NCI-H1417 (cell line): ENCODE results near the gene ZBTB40.
A peak's percentile ranks its signal among the peaks of the same experiment; 100 is the strongest.

Experiments
- DNase-seq, 3 experiments: peaks; one replicate each; lab custom pipeline; 2025; lab: John Stamatoyannopoulos, UW

The ZBTB40 gene

DNA sequence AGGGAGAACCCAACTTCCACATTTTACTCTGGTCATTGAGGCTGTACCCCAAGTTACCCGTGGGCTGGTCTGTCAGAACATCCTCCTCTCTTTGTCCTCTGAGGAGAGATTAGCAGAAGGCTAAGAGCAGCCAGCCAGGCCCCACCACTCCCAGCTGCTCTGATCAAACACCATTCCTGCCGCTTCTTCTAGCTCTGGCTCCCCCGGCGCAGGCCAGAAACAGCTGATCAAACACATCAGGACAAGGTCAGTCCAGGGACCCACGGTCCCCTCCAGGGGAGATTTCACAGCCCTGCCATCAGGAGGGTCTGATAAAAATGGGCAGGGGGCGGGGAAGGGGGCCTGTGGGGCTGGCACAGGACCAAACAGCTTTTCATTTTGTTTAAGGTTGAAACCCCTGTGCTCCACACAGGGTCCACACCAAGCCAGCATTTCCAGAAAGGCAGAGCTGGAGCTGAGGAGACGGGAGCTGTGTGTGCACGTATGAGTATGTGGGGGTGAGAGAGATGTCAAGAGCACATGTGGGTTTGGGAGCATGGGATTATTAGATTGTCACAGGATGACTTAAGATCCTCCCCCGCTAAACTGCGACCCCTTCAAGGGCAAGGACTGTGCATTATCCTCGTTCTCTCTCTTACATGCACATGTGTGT lies 81.7 kb downstream of the ZBTB40 start:
- peak in 2 of 3 experiments; percentile 48 to 78 for DNase-seq

DNA sequence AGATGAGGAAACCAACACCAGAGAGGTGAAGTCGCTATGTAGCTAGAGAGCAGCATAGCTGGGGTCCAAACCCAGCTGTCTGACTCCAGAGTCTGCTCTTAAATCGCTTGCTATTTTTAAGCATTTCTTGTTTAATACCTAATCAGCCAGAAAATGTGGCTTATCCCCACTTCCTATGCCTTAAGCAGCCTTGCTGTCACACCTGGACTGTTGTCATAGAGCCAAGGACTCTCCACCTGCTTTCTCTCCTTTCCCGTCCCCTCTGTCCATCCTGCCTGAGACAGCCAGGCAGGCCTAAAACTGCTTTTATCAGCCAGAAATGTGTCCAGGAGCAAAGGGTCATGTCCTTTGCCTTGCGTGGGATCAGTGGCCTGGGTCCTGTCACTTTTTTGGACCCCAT lies 83.3 kb downstream of the ZBTB40 start:
- no peak for DNase-seq

DNA sequence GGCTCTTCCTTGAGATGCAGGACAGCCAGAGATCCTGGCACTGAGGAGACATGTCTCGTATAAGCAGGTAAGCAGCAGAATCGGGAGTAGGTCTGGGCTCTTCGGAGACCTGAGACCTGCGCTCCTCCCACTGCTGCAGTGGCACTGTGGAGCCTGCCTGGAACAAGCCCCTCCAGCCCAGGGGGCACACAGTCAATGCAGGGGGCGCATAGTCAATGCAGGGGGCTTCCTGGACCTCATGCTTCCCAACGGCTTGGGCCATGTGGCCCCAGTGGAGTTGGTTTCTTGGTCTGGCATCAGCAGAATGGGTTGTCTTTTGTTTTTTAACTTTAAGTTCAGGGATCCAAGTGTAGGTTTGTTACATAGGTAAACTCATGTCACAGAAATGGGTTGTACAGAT lies 83.7 kb downstream of the ZBTB40 start:
- DNase-seq, result no peak

DNA sequence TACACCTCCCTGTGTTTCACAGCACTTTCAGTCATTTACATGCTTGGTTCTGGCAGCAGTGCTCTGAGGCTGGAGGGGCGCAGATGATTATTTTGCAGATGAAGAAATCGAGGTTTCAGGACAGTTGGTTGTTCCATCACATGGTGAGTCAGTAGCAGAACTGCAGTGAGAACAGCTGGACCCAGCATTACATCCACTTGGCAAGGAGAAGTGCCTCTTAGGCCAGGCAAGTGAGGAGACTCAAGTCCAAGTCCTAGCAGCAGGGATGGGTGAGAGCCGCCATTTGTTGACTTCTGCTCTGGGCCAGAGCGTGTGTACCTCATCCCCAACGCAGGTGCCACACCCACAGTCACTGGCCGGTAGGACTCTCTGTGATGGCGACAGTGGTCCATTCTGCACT lies 84.9 kb downstream of the ZBTB40 start:
- DNase-seq, result no peak

DNA sequence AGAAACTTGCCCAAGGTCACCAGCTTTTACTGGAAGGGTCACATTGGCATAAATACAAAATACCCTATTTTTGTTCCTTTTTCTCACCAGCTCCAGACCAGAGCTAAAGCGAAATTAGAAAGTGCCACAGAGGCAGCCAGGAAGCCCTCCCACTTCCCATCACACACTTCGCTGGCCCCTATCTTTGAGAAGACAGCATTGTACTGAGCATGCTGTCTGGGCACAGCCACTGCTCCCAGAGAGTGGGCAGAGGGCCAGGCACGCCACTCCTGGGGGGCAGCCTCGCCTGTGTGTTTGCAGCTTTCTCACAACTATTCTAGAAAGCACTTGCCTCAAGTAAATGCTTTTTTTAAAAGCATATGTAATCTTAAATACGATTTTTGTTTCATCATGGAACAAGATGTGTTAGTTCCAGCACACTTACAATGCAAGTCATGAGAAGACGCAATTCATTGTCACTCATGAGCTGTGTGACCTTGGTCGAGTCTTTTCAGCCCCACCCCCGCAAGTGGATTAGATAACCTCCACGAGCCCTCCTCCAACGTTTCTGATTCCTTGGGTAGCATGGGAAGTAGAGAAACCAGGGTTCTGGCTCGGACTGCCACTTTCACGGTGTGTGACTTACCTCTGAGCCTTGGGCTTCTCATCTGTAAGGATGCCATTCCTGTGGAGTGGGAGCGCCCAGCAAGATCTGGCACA lies 85.9 kb downstream of the ZBTB40 start:
- no peak for DNase-seq

DNA sequence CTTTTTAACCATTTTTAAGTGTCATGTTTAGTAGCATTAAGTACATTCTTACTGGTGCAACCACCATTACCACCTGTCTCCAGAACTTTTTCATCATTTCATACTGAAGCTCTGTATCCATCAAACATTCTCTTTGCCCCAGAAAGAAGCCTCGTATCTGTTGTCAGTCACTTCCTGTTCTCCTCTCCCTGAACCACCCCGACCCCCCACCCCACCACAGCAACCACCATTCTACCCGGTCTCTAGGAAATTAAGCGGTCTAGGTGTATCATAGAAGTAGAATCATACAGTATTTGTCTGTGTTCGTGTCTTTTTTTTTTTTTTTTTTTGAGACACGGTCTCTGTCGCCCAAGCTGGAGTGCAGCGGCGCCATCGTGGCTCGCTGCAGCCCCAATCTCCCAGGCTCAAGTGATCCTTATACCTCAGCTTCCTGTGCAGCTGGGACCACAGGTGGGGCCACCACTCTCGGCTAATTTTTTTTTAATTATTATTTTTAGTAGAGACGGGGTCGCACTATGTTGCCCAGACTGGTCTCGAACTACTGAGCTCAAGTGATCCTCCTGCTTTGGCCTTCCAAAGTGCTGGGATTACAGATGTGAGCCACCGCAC lies 88.0 kb downstream of the ZBTB40 start:
- peak in 1 of 3 experiments; percentile 11 for DNase-seq

DNA sequence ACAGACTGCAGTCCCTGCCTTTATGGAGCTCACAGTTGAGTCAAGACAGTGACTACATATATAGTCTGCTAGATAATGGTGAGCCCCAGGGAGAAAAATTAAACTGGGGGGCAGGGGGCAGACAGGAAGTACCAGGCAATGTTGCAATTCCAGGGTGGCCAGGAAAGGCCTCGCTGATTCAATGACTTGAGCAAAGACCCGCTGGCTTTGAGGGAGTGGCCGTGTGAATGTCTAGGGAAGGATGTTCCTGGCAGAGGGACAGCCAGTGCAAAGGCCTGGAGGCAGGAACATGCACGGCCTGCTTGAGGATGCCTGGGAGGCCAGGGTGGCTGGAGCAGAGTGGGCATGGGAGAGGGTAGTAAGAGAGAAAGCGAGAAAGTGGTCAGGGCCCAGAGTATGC lies 88.7 kb downstream of the ZBTB40 start:
- DNase-seq, result no peak

DNA sequence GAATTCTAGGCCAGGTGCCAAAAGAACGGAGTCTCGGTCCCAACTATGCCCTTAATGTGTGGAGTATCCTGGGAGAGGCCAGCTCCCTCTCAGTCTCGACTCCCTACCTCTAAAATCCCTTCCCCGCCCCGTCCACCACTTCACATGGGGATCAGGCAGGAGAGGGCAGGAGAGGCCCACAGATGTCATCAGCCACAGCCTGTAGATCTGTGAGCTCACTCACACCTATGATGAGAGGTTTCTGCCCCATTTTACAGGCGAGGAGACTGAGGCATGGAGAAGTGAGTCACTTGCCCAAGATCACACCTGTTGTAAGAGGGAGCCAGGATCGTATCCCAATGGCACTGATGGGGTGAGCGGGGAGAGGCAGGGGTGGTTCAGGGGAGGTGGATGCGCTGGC lies 91.2 kb downstream of the ZBTB40 start:
- peak in 2 of 3 experiments; percentile 5 to 8 for DNase-seq

DNA sequence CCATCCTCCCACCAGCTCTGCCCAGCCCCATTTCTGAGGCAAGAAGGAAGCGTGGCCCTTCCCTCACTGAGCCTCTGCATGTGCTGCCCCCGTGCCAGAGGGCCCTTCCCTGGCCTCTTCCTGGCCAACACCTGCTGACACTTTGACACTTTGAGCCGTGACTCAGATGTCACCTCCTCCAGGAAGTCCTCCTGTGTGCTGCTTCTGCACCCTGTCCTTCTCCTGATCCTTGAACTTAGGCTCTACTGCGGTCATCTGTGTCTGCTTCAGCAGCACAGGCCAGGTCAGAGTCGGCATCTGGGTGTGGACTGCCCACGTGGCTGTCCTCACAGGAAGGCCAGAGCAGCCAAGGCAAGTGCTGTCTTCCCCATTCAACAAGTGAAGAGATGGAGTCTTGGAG lies 92.0 kb downstream of the ZBTB40 start:
- DNase-seq, result no peak

DNA sequence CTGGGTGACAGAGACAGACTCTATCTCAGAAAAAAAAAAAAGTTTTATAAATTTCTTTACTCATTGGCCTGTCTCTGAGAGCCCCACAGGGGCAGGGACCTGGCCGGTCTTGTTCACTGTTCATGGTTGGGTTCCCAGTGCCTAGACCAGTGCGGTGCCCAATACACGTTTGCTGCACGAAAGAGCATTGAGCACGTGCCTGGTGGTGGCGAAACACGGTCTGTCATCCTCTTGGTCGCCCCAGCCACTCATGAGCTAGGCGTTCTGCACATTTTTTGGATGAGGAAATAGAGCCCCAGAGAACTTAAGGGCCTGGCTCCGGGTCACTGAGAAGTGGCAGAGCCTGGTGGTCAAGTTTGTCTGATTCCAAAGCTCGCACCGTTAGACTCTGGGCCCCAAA lies 93.0 kb downstream of the ZBTB40 start:
- no peak for DNase-seq

DNA sequence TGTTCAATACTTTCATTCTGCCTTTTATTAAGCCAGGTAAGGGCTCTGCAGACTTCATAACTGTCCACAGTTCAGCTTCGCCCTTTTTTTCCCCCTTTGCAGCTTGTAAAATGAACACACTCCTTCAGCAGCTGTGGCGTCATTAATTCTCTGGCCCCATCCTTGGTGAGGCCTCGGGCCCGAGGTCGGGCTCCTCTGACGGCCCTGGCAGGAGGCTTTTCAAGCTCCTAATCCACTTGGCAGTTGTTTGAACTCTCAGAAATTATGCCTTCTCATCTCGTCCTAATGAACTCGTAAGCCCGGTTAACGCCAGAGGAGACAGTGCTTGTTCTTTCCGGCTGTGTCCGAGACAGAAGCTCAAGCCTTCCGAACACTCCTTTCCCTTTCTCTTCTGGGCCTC lies 93.5 kb downstream of the ZBTB40 start:
- no peak for DNase-seq

DNA sequence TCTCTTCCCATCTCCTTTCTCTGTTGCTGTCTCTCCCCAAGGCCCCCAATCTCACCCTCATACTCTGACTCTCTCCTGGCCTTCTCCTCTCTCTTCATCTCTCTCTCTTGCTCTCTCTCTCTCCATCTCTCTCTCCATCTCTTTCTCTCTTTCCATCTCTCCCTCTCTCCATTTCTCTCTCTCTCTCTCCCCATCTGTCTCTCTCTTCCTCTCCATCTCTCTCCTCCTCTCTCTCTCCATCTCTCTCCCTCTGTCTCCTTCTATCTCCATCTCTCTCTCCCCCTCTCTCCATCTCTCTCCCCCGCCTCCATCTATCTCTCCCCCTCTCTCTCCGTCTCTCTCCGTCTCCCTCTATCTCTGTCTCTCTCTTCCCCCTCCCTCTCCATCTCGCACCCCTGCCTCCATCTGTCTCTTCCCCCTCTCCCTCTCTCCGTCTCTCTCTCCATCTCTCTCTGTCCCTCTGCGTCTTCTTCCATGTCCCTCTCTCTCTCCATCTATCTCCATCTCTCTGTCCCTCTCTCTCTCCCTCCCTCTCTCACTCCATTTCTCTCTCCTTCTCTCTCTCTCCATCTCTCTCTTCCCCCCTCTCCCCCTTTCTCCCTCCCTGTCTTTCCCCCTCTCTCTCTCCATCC lies 95.7 kb downstream of the ZBTB40 start:
- DNase-seq, result no peak

DNA sequence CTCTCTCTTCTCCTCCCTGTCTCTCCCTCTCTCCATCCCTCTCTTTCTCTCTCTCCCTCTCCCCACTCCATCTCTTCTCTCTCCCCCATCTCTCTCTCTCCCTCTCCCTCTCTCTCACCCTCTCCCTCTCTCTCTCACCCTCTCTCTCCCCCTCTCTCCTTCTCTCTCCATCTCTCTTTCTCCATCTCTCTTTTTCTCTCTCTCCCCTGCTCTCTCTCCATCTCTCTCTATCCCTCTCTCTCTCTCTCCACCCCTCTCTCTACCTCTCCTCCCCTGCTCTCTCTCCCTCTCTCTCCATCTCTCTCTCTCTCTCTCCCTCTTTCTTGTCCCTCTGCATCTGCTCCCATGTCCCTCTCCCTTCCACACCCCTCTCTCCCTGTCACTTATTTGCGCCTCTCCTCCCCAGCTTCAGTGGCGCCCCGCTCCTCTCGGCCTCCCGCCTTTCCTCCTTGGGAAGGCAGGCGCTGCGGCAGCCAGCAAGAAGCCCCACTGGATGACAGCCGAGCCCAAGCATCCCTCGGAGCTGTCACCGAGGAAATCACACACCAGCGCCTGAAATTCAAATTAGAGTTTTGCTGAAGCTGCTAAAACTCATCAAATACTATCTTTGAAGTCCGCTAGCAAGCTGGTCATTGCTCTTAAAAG lies 96.3 kb downstream of the ZBTB40 start:
- DNase-seq, result peak in 1 of 3 experiments; percentile 19

DNA sequence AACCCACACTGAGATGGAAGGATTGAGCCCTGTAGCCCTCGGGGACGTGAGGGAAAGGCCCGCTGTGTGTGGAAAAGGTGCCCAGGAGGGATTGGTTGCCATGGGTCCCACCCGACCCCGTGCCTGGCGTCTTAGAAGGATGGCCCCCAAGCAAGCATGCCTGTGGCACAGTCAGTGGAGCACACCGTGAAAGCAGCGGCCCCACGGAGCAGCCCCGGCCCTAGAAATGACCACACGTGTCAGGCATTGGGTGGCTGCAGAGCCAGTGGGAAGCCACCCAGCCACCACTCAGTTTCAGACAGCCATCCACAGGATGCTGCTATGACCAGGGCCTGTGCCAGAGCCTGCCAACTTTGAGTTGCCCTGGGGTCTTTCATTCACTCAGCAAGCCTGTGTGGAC lies 98.4 kb downstream of the ZBTB40 start:
- no peak for DNase-seq

DNA sequence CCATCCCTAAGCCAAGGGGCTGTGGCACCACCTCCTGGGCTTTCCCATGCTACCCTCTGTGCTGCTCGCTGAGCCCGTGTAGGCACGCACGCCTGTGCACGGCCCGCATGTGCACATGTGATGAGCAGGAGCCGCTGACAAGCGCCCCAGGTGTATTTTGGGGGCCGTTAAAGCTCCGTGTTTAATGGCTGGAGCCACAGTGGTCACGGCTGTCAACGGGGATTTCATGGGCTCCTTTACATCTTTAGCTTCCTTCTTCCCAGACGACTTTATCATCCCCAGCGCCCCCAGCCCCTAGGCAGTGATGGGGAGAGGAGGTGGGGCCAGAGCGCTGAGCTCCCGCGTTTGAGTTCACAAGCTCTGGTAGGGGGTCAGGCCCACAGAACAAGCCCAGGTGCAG lies 99.9 kb downstream of the ZBTB40 start:
- DNase-seq, result no peak

DNA sequence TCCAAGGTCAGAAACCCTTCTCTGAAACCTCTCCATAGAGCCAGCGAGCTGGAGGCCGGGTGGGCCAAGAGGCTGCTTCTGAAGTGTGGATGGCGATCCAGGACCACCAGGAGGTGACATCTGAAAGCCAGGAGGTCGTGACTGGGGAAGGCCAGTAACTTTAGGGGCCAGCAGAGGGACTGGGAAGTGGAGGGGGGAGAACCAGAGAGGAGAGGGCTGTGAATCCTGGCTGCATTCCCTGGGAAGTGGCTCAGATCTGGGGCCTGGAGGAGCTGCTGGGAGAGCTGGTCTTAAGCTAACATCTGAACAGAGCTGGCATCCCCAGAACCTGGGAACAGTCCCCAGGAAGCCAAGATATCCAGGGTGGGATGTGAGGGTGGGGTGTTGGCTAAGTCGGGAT lies 100.4 kb downstream of the ZBTB40 start:
- no peak for DNase-seq

DNA sequence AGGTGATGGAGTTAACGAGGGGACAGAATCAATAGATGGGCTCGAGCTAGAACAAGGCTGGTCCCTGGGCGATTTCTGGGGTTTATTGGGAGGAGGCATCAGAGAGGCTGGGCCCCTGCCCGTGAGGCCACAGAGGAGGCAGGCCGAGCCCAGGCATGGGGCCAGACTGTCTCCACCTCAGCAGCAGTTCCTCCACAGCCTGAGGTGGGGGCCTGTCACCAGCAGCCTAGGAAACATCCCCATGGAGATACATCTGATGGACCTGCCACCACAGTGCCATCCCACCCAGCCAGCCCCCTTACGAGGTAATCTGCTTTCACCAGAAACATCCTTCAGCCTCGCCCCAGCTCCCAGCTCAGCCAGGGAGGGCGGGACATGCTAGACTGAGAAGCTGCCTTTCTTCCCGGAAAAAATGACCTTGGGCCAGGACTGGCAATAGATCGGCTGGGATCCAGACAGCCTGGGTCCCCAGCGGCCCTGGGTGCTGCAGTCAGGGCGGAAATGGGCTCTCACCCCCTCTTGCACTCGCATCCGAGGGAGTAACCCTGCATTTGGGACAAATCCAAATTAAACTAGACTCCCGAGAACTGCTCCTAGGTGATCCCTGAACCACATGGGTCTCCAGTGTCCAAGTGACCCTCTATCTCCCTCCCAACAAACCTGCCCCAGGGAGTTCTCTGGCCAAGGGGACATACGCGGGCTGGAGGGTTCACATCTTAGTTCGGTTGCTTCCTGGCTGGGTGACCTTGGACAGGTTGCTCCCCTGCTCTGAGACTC lies 101.6 kb downstream of the ZBTB40 start:
- no peak for DNase-seq

DNA sequence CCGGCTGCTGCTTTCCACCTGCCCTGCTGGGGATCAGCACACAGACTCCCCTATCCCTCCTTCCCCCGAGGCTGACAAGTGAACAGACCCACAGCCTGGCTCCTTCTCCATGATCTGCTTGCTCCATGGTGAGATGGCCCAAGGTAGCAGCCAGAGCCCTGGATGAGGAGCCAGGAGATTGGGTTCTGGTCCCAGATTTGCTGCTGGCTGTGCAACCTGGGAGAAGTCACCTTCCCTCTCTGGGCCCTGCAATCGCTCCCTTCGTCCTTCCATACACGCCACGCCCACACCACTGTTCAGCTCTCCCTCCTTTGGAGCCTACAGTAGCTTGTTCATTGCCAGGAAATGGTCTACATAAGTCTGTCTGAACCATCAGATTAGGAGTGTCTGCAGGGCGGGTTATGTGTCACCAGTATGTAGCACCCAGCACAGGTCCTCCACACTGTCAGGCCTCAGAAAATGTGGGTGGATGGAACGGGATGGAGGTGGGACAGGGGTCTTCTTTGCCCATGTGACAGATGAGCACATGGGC lies 102.4 kb downstream of the ZBTB40 start:
- DNase-seq, result no peak

DNA sequence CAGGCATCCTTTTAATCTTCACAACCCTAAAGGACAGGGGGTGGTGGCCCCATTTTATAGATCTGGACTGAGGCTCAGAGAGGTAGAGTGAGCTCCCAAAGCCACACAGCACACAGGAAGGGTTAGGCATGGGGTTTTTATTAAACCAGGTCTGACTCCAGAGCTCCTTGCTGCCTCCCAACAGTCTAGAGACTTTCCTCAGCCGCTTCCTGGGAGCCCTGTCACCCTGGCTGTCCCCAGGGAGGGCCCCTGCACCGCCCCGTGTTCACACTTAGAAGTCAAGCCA lies 103.7 kb downstream of the ZBTB40 start:
- no peak for DNase-seq

DNA sequence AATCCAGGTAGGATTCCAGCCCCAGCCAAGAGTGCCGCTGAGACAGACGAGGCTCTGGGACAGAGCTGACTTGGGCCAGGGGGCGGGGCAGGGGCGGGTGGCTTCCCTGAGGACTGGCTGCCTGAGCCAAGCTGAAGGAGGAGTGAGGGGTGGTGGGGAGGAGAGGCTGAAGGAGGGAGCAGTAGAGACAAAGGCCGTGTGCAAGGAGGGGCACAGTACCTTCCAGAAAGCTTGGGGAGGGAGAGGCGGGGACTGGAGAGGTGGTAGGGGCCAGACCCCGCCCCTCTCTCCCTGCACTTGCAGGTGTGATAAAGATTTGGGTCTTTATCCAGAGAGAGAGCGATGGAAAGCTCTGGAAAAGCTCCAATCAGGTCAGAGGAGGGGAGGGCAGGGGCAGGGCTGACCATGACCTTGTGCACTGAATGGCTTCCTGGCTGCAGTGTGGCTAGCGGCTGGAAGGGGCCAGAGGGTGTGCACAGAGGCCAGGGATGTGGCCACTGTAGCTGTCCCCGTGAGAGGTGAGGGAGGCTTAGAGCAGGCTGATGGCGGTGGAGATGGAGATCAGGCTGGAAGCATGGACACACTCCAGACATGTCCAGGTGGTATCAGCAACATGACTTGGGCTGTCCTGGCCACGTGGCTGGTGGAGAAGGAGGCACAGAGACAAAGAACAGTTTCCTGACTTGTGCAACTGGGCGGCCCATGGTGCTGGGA lies 104.9 kb downstream of the ZBTB40 start:
- DNase-seq, result peak in 1 of 3 experiments; percentile 56

DNA sequence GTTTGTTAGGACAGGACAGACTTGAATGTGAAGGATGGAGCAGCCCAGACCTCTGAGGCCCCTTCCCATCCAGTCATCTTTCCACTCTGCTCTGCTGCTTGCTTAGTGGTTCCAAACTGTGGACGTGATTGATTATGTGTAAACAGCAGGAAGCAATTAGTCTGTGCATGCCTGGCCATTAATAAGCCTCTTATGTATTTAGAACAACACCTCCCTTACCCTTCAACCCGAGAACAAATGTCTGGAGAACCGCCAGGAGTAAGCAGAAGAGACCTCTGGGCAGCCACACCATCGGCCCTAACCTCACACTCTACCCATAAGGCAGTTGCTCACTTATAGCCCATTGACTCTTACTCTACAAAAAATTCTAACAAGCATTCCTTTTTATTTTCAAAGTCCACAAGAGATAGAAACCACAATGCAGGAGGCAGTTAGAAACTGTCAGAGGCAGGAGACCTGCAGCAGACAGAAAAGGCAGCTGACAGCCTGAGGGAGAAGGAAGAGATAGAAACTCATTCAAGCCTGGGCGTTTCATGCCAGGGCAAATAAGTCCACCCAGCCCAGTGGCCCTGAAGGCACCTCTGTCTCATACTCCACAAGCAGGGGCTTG lies 105.8 kb downstream of the ZBTB40 start:
- DNase-seq, result peak in 2 of 3 experiments; percentile 80 to 98
